GM10847 (cell line): ENCODE data around the gene MED31.

Source experiments
- POLR2A ChIP-seq: IDR thresholded peaks from 2 replicates; pipeline ENCODE4 v1.6.1; 2011; ENCODE audit not compliant: insufficient read length; ENCODE audit errors: extremely low read depth

Gene MED31

GRCh38 chr17:6651354-6651918 is at the start of gene MED31, which contains the start of gene C17orf100:
Gene MED31, minus strand, starts transcription at chr17:6651605. Its CDS starts 77 bp downstream, at chr17:6651528.
Gene C17orf100, plus strand, starts transcription at chr17:6651762. Its CDS starts 152 bp downstream, at chr17:6651914.
- peak; percentile 69 for TF ChIP-seq POLR2A

DNA sequence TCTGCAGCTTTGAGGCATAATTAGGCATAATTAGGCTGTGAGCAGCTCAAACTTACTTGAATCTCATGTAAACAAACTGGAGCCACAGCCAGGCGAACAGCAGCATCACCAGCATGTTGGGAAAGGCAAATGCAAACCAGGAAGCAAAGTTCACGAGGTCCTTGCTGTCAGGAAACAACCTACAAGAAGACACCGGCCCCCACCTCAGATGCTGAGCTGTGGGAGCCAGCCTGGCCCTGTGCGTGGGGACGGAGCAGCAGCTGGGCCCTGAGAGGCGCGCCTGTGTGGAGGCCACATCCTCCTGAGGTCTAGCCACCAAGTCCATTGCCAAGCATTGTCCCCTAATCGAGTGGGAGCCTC is 49.5 kb upstream of the MED31 start:
- TF ChIP-seq POLR2A: no peak

DNA sequence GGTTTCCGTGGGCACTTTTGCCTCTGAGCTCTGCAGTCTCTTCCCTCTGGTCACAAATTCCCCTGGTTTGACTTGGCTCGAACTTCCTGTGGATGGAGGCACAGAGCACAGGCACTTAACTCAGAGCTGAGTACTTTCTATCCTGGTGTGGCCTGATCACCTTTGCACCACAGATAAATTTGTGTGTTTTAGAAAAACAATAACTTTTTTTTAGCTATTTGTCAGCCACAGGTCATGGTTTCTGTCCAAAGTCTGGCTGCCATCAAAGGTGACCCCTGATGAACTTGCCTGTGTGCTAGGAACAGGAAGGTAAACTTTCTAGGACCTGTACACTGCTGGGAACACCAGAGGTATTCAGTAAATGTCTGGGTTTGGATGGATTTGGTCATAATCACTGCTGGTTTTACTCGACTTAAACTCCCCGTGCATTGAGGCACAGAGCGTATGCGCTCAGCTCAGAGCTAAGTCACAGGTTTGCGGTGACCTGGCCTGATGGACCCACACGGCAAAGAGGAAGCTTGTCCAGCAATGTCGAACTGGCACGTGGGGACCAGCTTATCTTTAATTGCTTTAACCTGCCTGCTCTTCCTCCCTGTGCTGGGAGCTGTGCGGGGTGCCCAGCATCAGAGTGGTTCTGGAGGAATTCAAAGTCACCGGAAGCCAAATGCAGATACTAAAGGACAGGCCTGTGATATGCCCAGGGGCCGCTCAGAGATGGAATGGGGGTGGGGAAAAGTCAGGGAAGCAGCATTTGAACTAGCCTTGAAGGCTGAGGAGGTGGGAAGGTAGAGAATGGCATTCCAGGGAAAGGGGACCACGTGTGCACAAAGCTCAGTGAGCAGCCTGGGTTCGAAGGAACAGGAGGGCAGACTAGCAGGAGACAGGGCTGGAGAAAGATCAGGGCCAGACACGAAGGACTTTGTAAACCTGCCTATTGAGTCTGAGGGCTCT is 48.9 kb upstream of the MED31 start:
- TF ChIP-seq POLR2A: no peak

DNA sequence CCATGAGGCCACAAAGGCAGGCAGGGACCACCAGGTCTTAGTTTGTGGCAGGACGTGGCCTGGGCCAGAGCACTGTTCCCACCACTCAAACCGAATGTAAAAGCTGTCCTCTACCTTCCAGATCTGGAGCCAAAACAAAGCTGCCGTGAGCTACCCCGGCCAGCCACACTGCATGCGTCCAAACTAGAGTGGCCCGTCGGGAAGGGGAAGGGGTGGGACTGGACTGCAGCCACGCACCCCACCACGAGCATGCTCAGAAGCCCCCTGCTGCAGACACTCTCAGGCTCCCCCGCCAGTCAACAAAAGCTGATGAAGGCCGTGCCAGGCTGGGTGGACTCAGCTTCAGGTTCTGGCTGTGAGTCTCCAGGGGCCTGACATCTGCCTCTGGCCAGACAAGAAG is 46.6 kb upstream of the MED31 start:
- no peak for TF ChIP-seq POLR2A

DNA sequence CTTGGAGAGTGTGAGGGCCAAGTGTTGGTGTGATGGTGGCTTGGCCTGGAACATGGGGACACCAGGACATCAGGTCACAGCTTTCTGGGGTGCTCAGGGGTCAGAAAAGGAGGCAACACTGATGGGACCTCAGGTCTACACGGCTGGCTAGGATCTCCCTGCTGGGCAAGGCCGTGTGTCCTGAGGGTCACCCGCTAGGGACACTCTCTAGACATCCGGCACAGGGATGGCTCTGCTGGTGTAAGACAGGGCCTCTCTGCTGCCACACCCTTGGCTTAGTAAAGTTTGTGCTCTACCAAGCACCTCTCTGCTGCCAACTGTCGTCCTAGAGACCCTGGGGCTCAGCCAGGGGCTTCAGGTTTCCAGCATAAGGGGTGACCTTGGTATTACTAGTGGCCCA is 45.5 kb upstream of the MED31 start:
- TF ChIP-seq POLR2A: no peak

DNA sequence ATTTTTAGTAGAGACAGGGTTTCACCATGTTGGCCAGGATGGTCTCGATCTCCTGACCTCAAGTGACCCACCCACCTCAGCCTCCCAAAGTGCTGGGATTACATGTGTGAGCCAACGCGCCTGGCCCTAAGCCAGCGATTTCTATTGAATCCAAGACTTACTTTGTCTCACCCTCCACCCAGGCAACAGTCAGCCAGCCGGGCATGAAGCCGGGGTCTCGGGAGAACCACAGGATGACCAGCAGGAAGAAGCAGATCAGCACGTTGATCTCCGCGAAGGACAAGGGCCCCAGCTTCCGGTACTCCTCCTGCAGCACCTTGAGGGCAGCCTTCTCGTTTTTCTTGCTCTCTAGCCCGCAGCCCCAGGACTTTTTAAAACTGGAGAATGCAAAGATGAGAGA is 44.2 kb upstream of the MED31 start:
- no peak for TF ChIP-seq POLR2A

GRCh38 chr17:6695051-6695450 is 43.6 kb upstream of the MED31 start:
- TF ChIP-seq POLR2A: no peak

- no peak for TF ChIP-seq POLR2A
Measured at GRCh38 chr17:6691546-6691945, 40.1 kb upstream of the MED31 start.

DNA sequence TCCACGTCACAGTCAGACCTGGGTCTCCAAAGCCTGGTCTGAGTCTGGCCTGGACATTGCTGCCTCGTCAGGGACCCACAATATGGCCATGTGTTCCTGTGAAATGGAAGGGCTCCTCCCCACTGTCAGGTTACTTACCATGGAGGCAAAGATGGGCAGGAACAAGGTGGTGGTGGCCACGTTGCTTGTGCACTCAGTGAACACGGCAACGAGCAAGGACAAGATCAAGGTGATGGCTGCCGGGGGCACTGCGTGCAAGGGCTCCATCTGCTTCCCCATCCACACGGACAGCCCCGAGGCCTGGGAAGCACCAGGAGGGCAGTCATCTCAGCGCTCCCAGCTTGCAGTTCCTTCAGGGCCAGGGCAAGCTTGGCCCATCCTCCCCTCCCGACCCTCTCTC is 39.2 kb upstream of the MED31 start:
- TF ChIP-seq POLR2A: no peak

DNA sequence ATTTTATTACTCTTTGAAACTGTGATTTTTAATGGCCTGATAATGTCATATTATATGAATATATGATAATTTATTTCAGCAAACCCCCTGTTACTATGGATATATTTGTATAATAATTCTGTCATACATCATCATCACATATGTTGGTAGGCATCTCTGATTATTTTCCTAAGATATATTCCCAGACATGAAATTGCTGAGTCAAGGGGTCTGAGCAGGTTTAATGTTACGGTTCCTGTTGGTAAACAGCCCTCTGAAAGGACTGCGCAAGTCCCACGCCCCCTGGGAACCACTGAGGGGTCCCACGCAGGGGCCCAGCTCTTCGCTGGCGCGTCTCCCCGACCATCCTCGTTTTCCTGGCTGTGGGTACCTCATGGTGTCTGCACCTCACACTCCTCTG is 37.5 kb upstream of the MED31 start:
- TF ChIP-seq POLR2A: no peak

DNA sequence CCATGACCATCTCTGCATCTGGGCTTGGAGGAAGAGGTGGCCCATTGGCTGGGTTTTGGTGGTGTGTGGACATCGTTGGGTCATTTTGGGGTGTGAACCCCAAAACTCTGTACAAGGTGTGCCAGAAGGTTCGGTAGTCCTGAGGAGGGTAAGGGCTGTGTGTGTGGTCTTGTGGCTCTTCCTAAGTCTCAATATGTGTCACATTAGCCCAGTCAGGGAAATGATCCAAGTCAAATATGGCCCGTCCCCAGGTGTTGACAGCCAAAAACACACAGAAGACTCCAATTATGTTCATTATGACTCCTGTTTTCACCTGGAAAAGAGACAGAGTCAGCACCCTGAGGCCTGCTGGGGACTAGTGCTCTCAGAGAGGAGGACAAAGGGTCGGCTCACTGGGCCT is 34.6 kb upstream of the MED31 start:
- TF ChIP-seq POLR2A: no peak

- no peak for TF ChIP-seq POLR2A
Measured at GRCh38 chr17:6684881-6685767, 33.7 kb upstream of the MED31 start.

GRCh38 chr17:6684460-6684783 is 33.0 kb upstream of the MED31 start:
- no peak for TF ChIP-seq POLR2A

GRCh38 chr17:6683730-6684459 is 32.5 kb upstream of the MED31 start:
- TF ChIP-seq POLR2A: no peak

- no peak for TF ChIP-seq POLR2A
Measured at GRCh38 chr17:6683081-6683684, 31.8 kb upstream of the MED31 start.
